Stimulated activated CD8-positive, alpha-beta memory T cell treated with anti-CD3 and anti-CD28 coated beads, Interleukin-15, amount 100 ng/mL, for 24 hours (primary cell): Measurements from ENCODE around the gene OBSL1.

ENCODE experiments used
- DNase-seq: peaks from one replicate; pipeline ENCODE4 v3.0.0-alpha.2; 2020; ENCODE audit warnings: low read depth

The OBSL1 gene

GRCh38 chr2:219596954-219597551 is 25.7 kb upstream of the OBSL1 start:
- no peak for DNase-seq

GRCh38 chr2:219595256-219595655 is 23.9 kb upstream of the OBSL1 start:
- DNase-seq: no peak

GRCh38 chr2:219593154-219593553 is 21.8 kb upstream of the OBSL1 start:
- DNase-seq: no peak

DNA sequence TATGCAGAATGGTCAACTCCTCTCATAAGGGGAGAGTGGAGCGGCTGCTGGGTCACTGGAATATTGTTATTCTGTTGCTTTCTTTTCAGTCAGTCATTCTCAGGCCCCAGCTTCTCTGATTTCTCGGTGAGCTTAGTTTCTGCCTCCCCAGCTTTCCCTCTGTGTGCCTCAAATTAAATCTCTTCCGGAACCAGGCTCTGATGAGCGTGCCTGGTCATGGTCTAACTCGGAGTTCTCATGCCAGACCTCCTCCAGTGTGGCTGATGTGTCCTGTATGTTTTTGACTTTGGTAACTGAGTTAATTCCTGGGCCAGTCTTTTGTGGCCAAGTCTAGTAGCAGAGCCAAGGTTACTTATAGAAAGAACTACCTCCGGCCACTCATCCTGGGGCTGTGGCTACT is 21.4 kb upstream of the OBSL1 start:
- no peak for DNase-seq

DNA sequence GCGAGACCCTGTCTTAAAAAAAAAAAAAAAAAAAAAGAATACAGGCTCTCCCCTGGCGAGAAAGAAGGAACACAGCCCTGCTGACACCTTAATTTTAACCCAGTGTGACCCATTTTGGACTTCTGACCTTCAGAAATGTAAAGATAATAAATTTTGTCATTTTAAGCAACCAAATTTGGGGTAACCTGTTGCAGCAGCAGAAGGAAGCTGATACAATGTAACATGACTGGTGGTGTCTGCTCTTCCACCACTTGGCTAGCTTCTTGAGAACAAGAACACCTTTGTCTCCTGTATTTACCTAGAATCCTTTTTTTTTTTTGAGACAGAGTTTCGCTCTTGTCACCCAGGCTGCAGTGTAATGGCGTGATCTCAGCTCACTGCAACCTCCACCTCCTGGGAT is 19.8 kb upstream of the OBSL1 start:
- no peak for DNase-seq

DNA sequence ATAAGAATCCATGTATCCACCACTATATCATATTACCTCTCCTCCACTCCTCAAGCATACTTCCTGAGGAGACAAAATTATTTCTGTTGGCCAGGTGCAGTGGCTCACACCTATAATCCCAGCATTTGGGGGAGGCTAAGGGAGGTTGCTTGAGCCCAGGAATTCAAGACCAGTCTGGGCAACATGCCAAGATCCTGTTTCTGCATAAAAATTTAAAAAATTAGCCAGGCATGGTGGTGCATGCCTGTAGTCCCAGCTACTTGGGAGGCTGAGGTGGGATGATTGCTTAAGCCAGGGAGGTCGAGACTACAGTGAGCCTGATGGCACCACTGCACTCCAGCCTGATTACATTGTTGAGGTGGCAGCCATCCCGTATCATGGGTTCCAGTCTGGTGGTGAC is 10.0 kb upstream of the OBSL1 start:
- no peak for DNase-seq

DNA sequence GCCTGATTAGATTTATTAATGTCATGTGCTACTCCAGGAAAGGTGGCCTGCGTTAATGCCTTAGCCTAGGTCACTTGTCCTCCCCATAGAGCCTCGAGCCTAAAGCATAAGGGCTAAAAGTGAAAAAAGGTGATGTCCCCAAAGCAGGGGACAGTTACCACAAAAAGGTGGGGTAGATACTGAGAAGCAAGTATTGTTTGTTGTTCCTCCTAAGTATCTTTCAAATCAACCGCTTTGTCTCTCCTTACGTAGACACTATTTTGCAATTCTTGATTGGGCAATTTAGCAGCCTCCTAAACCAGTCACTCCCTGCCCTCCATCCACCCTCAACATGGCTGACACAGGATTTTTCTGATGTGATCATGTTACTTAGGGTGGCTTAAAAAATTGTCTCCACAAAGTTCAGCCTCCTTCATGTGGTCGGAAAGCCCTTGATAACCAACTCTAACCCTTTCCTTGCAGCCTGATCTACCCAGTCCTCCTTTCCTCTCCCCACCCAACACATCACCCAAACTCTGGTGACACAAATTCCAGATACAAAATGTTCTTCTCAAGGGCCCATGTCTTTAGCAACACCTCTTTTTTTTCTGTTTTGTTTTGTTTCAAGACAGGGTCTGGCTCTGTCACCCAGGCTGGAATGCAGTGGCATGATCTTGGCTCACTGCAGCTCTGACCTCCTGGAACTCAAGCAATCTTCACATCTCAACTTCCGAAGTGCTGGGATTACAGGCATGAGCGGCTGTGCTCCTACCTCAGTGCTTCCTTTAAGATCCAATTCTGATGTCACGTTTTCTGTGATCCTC is 7.7 kb upstream of the OBSL1 start:
- no peak for DNase-seq

DNA sequence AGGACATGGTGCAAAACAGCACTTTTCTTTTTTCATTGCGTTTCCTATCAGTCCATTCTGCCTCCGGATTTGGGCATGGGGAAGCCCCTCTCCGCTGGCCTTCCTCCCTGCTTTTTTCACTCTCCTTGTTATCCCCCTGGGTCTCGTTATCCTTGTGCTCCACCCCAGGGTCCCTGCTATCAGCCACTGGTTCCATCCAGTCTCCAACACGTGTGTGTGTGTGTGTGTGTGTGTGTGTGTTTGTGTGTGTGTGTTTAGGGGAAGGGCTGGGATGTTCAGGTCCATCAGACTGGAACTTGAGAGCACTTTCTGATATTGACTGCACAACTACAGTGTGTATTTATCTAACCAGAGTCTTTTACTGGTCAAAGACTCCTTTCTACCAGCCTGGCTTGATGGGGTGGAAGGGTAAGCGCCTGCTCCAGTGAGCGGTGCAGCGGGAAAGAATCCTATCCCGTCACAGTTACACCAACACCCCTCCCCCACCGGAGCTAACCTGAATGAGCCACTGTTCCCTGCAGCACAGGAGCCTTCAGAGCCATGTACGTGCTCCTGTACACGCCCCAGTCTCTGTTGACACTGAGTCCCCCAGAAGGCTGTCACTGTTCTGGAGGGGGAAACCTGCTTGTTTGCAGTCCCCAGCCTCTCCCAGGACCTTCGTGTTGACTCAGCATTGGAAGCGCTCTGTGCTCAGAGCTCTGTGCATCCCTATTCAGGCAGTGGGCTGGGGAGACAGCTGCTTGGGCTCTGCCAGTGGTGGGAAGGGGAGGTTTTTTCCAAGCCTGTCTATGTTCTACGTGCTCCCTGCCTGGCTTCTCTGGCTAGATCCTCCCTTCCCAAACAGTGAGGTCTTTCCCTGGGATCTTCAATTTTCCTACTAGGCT is 5.4 kb upstream of the OBSL1 start:
- DNase-seq: no peak

DNA sequence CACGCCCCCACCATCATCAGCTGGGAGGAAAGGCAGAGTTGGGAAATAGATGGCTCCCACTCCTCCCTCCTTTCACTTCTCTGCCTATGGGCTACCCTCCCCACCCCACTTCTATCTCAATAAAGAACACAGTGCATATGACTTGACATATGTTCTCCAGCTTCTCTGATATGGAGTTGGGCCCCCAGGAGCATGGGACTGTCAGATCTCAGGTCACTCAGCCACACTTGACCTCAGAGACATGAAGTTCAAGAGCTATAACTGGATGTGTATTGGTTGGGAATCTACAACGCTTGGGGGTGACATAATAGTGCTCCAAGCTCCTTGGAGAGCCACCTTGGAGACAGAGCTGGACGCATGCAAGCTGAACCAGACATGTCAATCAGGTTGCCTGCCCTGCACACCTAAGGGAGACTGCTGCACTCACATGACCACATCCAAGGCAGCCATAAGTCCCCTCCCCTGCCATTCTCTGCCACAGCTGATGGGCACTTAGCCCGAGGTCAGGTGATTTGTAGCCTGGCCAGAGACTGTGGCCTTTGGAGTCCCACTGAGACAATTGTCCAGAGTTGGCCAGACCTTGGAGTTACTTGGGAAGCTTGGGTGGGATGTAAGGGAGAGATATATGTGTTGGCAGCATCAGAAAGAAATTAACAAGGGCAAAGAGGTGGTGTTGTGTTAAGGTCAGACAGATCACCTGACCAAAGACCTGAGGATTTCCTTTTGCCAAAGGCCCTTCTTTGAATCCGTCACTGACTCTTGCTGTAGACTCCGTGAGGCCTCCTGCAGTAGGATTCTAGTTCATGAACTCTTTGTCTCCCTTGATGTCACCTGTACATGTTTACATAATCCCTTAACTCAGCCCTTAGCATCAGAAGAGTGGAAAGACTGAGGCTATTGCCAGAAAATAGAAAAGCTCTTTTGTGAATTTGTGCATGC is 4.5 kb upstream of the OBSL1 start:
- DNase-seq: no peak

GRCh38 chr2:219574484-219575311 is 3.4 kb upstream of the OBSL1 start:
- DNase-seq: no peak

GRCh38 chr2:219573166-219573565 is 1.8 kb upstream of the OBSL1 start:
- no peak for DNase-seq

DNA sequence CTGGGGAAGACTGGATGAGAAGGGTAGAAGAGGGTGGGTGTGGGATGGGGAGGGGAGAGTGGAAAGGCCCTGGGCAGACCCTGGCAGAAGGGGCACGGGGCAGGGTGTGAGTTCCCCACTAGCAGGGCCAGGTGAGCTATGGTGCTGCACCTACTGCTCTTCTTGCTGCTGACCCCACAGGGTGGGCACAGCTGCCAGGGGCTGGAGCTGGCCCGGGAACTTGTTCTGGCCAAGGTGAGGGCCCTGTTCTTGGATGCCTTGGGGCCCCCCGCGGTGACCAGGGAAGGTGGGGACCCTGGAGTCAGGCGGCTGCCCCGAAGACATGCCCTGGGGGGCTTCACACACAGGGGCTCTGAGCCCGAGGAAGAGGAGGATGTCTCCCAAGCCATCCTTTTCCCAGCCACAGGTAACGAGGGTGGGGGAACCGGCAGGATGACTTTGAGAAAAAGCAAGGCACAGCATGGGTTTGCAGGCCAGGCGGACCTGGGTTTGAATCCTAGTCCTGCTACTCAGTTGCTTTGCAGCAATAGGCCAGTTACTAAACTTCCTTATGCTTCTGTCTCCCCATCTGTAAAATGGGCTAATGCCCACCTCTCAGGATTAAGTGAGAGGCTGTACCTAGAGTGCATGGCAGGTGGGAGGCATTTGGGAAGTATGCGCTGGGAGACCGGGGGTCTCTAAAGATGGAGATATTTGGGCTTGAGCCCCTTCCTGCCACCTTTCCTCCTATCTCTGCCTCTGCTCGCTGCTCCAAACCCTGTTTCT is 1.1 kb upstream of the OBSL1 start, which contains the start of gene INHA:
Gene INHA (plus strand): TSS at position 74 of the 765 bp plus-strand sequence. CDS start 65 bp downstream, at position 139.
- no peak for DNase-seq

GRCh38 chr2:219570924-219571310 is 422 bp downstream of the OBSL1 start:
- no peak for DNase-seq

DNA sequence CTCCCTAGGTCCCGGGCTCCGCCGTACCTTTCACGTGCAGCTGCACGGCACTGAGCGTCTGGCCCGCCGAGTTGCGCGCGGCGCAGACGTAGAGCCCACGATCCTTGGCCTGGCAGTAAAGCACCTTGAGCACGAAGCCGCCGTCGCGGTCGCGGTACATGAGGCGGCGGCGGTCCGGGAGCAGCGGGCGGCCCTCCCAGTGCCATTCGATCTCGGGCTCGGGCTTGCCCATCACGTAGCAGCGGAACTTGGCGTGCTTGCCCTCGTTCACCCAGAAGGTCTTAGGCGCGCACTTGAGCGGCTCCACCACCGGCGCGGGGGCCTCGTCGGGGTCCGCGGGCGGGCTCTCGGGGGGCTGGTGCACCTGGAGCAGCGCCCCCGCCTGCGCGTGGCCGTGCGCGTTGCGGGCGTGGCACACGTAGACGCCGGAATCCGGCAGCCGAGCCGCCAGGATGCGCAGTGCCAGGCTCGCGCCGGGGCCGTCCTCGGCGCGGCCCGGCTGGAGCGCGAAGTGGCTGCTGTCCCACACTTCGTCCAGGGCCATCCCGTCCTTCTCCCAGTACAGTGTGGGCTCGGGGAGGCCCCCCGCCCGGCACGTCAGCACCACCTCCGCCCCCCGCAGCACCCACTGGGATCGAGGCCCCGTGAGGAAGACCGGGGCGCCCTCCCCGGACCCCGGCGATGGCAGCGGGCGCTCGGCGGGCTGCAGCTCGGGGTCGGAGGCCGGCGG is 980 bp downstream of the OBSL1 start:
- DNase-seq: no peak

- DNase-seq: no peak
These were observed 1.7 kb downstream of the OBSL1 start for GRCh38 chr2:219569635-219570034.

- DNase-seq: no peak
These were observed 2.3 kb downstream of the OBSL1 start for GRCh38 chr2:219569041-219569440.

- DNase-seq: no peak
These were observed 3.5 kb downstream of the OBSL1 start for GRCh38 chr2:219567791-219568361.

- no peak for DNase-seq
These were observed 4.2 kb downstream of the OBSL1 start for GRCh38 chr2:219567131-219567530.

DNA sequence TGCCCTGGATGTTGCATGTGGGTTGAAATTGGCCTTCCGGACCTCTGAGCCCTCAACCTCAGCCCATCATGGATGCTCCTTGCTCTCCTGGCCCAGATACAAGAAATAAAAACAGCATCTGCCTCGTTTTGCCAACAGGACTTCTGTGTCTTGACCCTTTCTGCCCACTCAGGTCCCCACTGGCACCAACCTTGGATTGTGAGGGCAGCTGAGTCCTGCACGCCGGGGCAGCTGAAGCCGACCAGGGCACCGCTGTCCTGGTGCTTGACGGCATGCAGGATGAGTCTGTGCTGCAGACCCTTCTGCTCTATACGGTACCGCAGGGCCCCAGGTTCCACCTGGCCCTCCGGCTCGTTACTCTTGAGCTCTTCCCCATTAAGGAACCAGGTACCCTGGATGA is 4.7 kb downstream of the OBSL1 start:
- DNase-seq: no peak
